Endothelial cell of umbilical vein (primary cell): ENCODE data around the gene RASA1. TPM values are rescaled to one million over a fixed set of nuclear protein-coding genes. Genes with fewer than 3 reads are reported as not detected.

Source experiments
- BruUV-seq: library from RNA; stranded (reverse); fragments of 400-500 nt; replicated peaks from 2 replicates; lab custom pipeline; 2021; lab: Mats Ljungman, UMichigan
- CTCF ChIA-PET: fragments of 300-600, 350-600 bp; sonication (Branson Sonifier 250); formaldehyde crosslinking; loops from one replicate; lab custom pipeline; 2021; ENCODE audit warnings: antibody characterized with exemption, inconsistent platforms; lab: Charles Lee
- POLR2A ChIA-PET: fragments of 300-600, 350-600 bp; sonication (Branson Sonifier 250); formaldehyde crosslinking; loops from one replicate; lab custom pipeline; 2021; ENCODE audit warnings: antibody characterized with exemption, inconsistent platforms; lab: Charles Lee
- DNase-seq: peaks from one replicate; pipeline ENCODE4 v3.0.0-alpha.2; 2011; ENCODE audit warnings: low read depth, low spot score
- FAIRE-seq: peaks from 2 replicates; lab custom pipeline; 2011; peaks lifted over from hg19 to GRCh38; lab: Jason Lieb, UNC
- H2AFZ ChIP-seq: 2 replicates; pipeline ENCODE4 v1.6.0; 2012; ENCODE audit warnings: low read depth, low read length, control low read depth, inconsistent platforms
- H3K27ac ChIP-seq: 2 replicates; pipeline ENCODE4 v1.5.1; 2011; ENCODE audit warnings: low read depth, mild to moderate bottlenecking, control low read depth, low read length, moderate library complexity; ENCODE audit not compliant: insufficient read depth
- H3K27me3 ChIP-seq, 2 experiments: 2 replicates each; pipeline versions ENCODE4 v1.6.0 to v1.6.1; 2011; ENCODE audit warnings: low read length in 2 of 2, mixed read lengths in 1 of 2; ENCODE audit not compliant: control insufficient read depth in 2 of 2, insufficient read depth in 2 of 2
- H3K36me3 ChIP-seq, 2 experiments: 2 replicates in 1 of 2; 3 replicates in 1 of 2; pipeline ENCODE4 v1.5.1; 2011; ENCODE audit warnings: low read length in 2 of 2, mild to moderate bottlenecking in 1 of 2, moderate library complexity in 1 of 2; ENCODE audit not compliant: control insufficient read depth in 2 of 2, insufficient read depth in 2 of 2; ENCODE audit errors: extremely low read depth in 1 of 2
- H3K4me1 ChIP-seq: 3 replicates; pipeline ENCODE4 v1.5.1; 2011; ENCODE audit warnings: mild to moderate bottlenecking, low read length; ENCODE audit not compliant: control insufficient read depth, insufficient read depth; ENCODE audit errors: extremely low read depth
- H3K4me2 ChIP-seq: 2 replicates; pipeline ENCODE4 v1.6.1; 2011; ENCODE audit warnings: low read length, control low read depth, mixed read lengths; ENCODE audit not compliant: insufficient read depth
- H3K4me3 ChIP-seq, 3 experiments: fragments of 200-600 bp in 1 of 3; sonication (generic), shearing (Covaris generic) in 1 of 3; replicated peaks in 1 of 3; 2 replicates each; pipeline ENCODE4 v1.5.1; 2011 to 2016; ENCODE audit warnings: control low read depth in 3 of 3, low read length in 3 of 3, mild to moderate bottlenecking in 2 of 3, inconsistent platforms in 1 of 3, low read depth in 1 of 3, moderate library complexity in 1 of 3; ENCODE audit not compliant: insufficient read depth in 1 of 3
- H3K79me2 ChIP-seq: 2 replicates; pipeline ENCODE4 v1.6.0; 2012; ENCODE audit warnings: low read length, inconsistent platforms; ENCODE audit not compliant: control insufficient read depth, insufficient read depth
- H3K9ac ChIP-seq: replicated peaks from 2 replicates; pipeline ENCODE3; 2011; ENCODE audit warnings: low read length, control low read depth; ENCODE audit not compliant: insufficient read depth; ENCODE audit errors: extremely low read depth
- H3K9me1 ChIP-seq: replicated peaks from 3 replicates; pipeline ENCODE4 v1.6.0; 2011; ENCODE audit warnings: mild to moderate bottlenecking, low read length; ENCODE audit not compliant: control insufficient read depth, insufficient read depth; ENCODE audit errors: extremely low read depth
- H3K9me3 ChIP-seq: replicated peaks from 2 replicates; pipeline ENCODE4 v1.5.1; 2012; ENCODE audit warnings: low read length, inconsistent platforms; ENCODE audit not compliant: control insufficient read depth, insufficient read depth
- H4K20me1 ChIP-seq: replicated peaks from 2 replicates; pipeline ENCODE3; 2011; ENCODE audit warnings: mild to moderate bottlenecking, low read length; ENCODE audit not compliant: control insufficient read depth, insufficient read depth; ENCODE audit errors: extremely low read depth
- CTCF ChIP-seq, 2 donors: IDR thresholded peaks; 1 replicate in 1 of 2; 2 replicates in 1 of 2; pipeline ENCODE4 v1.5.1; 2011; ENCODE audit warnings: low read length in 2 of 2, mild to moderate bottlenecking in 2 of 2, moderate library complexity in 2 of 2, control low read depth in 1 of 2, inconsistent platforms in 1 of 2, low read depth in 1 of 2; ENCODE audit not compliant: insufficient read depth in 1 of 2; ENCODE audit errors: extremely low read depth in 1 of 2
- EZH2 ChIP-seq: IDR thresholded peaks from 2 replicates; pipeline ENCODE4 v1.6.1; 2012; ENCODE audit warnings: borderline replicate concordance, low read depth, mild to moderate bottlenecking, moderate library complexity, low read length, inconsistent platforms; ENCODE audit not compliant: severe bottlenecking
- FOS ChIP-seq: IDR thresholded peaks from 2 replicates; pipeline ENCODE4 v1.6.1; 2011; ENCODE audit warnings: mild to moderate bottlenecking, low read length, moderate library complexity, borderline replicate concordance; ENCODE audit not compliant: insufficient read depth
- GATA2 ChIP-seq: IDR thresholded peaks from 2 replicates; pipeline ENCODE4 v1.7.0; 2011; ENCODE audit warnings: low read depth, mild to moderate bottlenecking, moderate library complexity, mixed read lengths, low read length; ENCODE audit not compliant: insufficient read length, insufficient read depth
- JUN ChIP-seq: IDR thresholded peaks from 2 replicates; pipeline ENCODE4 v1.6.1; 2011; ENCODE audit warnings: borderline replicate concordance, low read depth; ENCODE audit not compliant: insufficient read length, insufficient read depth
- MAX ChIP-seq: IDR thresholded peaks from 2 replicates; pipeline ENCODE4 v1.6.1; 2011; ENCODE audit not compliant: insufficient read depth, insufficient read length
- MYC ChIP-seq: IDR thresholded peaks from one replicate; pipeline ENCODE4 v1.6.1; 2011; ENCODE audit warnings: mild to moderate bottlenecking, low read depth, low read length
- POLR2A ChIP-seq: IDR thresholded peaks from 2 replicates; pipeline ENCODE4 v1.6.1; 2012; ENCODE audit warnings: low read depth, mild to moderate bottlenecking, control low read depth, low read length
- POLR2AphosphoS5 ChIP-seq: IDR thresholded peaks from 2 replicates; pipeline ENCODE4 v1.6.1; 2012; ENCODE audit warnings: low read depth, mild to moderate bottlenecking, control low read depth, low read length, moderate library complexity; ENCODE audit not compliant: insufficient read depth
- dilution Hi-C: fragments of 300-500 bp; cut with MboI; formaldehyde crosslinking; loops from one replicate; pipeline ENCODE4 v1.15.0; 2019; ENCODE audit warnings: low sequenced_read_pairs; ENCODE audit not compliant: extremely low pct_ligation_motif_present
- intact Hi-C: fragments of 100-400 bp; cut with micrococcal nuclease; formaldehyde crosslinking; loops from one replicate; pipeline ENCODE4 v1.10.0; 2022
- polyA plus RNA-seq, 4 experiments: library from polyadenylated mRNA; depleted of rRNA in 3 of 4; stranded (reverse) in 3 of 4; unstranded in 1 of 4; fragments of >200 nt; gene quantifications; 2 replicates each; pipeline versions ENCODE4 v1.2.1 to v1.2.3, GENCODE V29; 2011 to 2012; ENCODE audit warnings: missing spikeins in 1 of 4
- total RNA-seq: library from RNA; stranded (reverse); gene quantifications from 2 replicates; pipeline ENCODE4 v1.2.3, GENCODE V29; 2021

Gene RASA1
- total and polyA plus RNA-seq, 2 donors (not counting 3 experiments of a cell fraction or from before 2014, with no cell fraction given), result 23.1 to 42.0 TPM

GRCh38 chr5:87423755-87424154, 156.1 kb downstream of the RASA1 start:
- dilution Hi-C loops (no loop called here), intact Hi-C loops (no loop called here)
- Histone ChIP-seq H3K79me2 (no peaks in the 10 kb centered on the region), H3K36me3 (no peaks in the 10 kb centered on the region), H3K27ac (no peak overlapping the region), H3K9ac (no peak overlapping the region), H3K27me3 (no peaks in the 10 kb centered on the region), H4K20me1 (no peaks in the 10 kb centered on the region), H3K9me1 (no peaks in the 10 kb centered on the region), H3K4me2 (no peak overlapping the region), H3K9me3 (no peaks in the 10 kb centered on the region), H3K4me3 (no peak overlapping the region), H3K4me1 (no peaks in the 10 kb centered on the region), H2AFZ (no peak overlapping the region)
- no peak for DNase-seq
- TF ChIP-seq POLR2A (no peak), POLR2AphosphoS5 (no peak), EZH2 (no peak), MAX (no peak), FOS (no peak), JUN (no peak), GATA2 (no peak), MYC (no peak), CTCF (IDR thresholded peaks at IDR 0.05; ENCODE audit: extremely low read depth in 1 of 2, insufficient read depth in 1 of 2, low read depth in 1 of 2, low read length in 2 of 2) (no peak)
- ChIA-PET POLR2A (no interaction called here), CTCF (interaction anchor here (1.0 to 1.1 kb wide), 2 partner anchors 1267 to 1301 kb away, joined by 4 read pairs; no protein-coding TSS in a partner anchor)
- no TSS peak for BruUV-seq
- no peak for FAIRE-seq
